Sigmoid colon (tissue), 4 donors: ENCODE data around the gene SAMD9.

Experiments
- CTCF ChIP-seq, 4 experiments: fragments of 450-650 bp in 3 of 4; fragments of 200-600 bp in 1 of 4; IDR thresholded peaks; one replicate each; pipeline ENCODE4 v1.5.1; 2016 to 2019; ENCODE audit warnings: antibody characterized with exemption in 4 of 4, mild to moderate bottlenecking in 3 of 4, moderate library complexity in 2 of 4
- POLR2A ChIP-seq, 2 donors: fragments of 450-650 bp; IDR thresholded peaks; one replicate each; pipeline ENCODE4 v1.6.1; 2016; ENCODE audit warnings: antibody characterized with exemption in 2 of 2, mild to moderate bottlenecking in 2 of 2, moderate library complexity in 2 of 2
- POLR2AphosphoS5 ChIP-seq, 4 donors: sonication (generic); formaldehyde crosslinking; IDR thresholded peaks; one replicate each; pipeline ENCODE4 v1.6.1; 2017; ENCODE audit warnings: antibody characterized with exemption in 4 of 4

GRCh38 chr7:93160410-93160809, 42.6 kb upstream of the SAMD9 start:
- no peak for TF ChIP-seq POLR2AphosphoS5 (IDR thresholded peaks at IDR 0.05)
- TF ChIP-seq CTCF (IDR thresholded peaks at IDR 0.05) = no peak
- no peak for TF ChIP-seq POLR2A (IDR thresholded peaks at IDR 0.05)
